ENCODE results near the gene GPR162.

DNA sequence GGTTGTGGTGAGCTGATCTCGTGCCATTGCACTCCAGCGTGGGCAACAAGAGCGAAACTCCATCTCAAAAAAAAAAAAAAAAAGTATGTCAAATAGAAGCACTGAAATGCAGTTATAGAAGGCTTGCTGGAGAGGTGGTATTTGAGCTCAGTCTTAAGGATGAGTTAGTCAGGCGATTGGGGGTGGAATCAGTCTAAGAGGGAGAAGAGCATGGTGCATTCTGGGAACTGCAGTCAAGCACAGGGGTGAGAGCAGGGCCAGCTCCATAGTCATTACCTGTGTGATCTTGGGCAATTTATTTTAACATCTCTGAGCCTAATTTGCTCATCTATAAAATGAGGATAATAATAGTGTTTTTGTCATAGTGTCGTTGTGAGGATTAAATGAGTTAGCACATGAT is 13.3 kb downstream of the GPR162 start:
- TF ChIP-seq, protein P1, sequence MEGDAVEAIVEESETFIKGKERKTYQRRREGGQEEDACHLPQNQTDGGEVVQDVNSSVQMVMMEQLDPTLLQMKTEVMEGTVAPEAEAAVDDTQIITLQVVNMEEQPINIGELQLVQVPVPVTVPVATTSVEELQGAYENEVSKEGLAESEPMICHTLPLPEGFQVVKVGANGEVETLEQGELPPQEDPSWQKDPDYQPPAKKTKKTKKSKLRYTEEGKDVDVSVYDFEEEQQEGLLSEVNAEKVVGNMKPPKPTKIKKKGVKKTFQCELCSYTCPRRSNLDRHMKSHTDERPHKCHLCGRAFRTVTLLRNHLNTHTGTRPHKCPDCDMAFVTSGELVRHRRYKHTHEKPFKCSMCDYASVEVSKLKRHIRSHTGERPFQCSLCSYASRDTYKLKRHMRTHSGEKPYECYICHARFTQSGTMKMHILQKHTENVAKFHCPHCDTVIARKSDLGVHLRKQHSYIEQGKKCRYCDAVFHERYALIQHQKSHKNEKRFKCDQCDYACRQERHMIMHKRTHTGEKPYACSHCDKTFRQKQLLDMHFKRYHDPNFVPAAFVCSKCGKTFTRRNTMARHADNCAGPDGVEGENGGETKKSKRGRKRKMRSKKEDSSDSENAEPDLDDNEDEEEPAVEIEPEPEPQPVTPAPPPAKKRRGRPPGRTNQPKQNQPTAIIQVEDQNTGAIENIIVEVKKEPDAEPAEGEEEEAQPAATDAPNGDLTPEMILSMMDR (IDR thresholded peaks at IDR 0.05): no peak
- TF ChIP-seq POLR2AphosphoS5 (IDR thresholded peaks at IDR 0.05) (no peak), POLR2A (IDR thresholded peaks at IDR 0.05) (no peak)

All from suprapubic skin (tissue), 4 donors.